ENCODE measurements around the gene RXRB. TPM values are rescaled to one million over a fixed set of nuclear protein-coding genes. Genes with fewer than 3 reads are reported as not detected.

The RXRB gene
- total and polyA plus RNA-seq, 2 of the 13 experiments (the other 11 are each of a cell fraction or from before 2014, with no cell fraction given), result 26.7 to 55.7 TPM

DNA sequence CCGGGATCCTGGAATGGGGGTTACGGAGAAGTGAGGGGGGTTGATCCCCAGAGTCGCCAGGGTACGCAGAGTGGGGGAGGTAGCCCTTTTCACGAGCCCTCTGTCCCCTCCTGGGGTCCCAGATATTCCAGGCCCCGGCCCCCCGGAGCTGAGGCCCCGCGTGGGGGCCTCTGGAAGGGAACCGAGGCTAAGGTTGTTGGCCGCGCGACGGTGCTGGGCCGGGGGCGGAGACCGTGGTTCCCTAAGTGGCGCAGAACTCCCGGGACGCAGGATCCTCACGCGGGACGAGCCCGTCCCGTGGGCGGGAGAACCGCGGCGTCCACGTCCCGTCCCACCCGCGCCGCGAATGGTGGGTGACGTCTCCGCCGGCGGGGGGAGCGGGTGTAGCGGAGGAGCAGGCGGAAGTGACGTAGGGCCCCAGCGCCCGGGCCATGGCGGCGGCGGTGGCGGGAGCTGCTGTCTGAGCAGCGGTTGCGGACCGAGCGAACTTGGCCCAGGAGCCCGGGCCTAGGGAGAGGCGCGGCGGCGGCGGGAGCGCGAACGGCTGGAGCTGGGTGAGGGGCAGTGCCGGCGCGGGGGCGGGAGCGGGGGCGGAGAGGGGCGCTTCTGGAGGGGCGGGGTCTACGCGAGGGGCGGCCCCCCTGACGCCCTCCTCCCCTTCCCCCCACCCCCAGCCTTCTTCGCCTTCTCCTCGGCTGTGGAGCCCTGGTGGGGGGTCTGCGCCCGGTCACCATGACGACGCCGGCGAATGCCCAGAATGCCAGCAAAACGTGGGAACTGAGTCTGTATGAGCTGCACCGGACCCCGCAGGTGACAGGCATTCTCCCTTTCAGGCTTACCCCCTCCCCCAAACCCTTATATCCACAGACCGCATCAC, 7.9 kb upstream of the RXRB start, which contains the start of gene RING1 (continued):
- TF ChIP-seq HNF4G (IDR thresholded peaks at IDR 0.05; ENCODE audit: borderline replicate concordance, low read depth, low read length), result no peak
- no peak for TF ChIP-seq HNF4G (CRISPR knock-in tag; IDR thresholded peaks at IDR 0.05; ENCODE audit: borderline replicate concordance, low read depth)
- peak; percentile 85 for TF ChIP-seq ZSCAN21 (CRISPR knock-in tag; IDR thresholded peaks at IDR 0.05; ENCODE audit: borderline replicate concordance)
- peak; percentile 44; the same call in 1 of the 2 replicates for TF ChIP-seq PPARG (CRISPR knock-in tag; conservative IDR thresholded peaks at IDR 0.05)
- TF ChIP-seq PCBP2 (optimal IDR thresholded peaks at IDR 0.05; ENCODE audit: low read depth, low read length, poor library complexity, severe bottlenecking), result no peak
- TF ChIP-seq ZNF567 (CRISPR knock-in tag; IDR thresholded peaks at IDR 0.05; ENCODE audit: borderline replicate concordance), result no peak
- TF ChIP-seq RBFOX2 (IDR thresholded peaks at IDR 0.05; ENCODE audit: low read depth, low read length), result peak; percentile 99
- TF ChIP-seq, protein P1, sequence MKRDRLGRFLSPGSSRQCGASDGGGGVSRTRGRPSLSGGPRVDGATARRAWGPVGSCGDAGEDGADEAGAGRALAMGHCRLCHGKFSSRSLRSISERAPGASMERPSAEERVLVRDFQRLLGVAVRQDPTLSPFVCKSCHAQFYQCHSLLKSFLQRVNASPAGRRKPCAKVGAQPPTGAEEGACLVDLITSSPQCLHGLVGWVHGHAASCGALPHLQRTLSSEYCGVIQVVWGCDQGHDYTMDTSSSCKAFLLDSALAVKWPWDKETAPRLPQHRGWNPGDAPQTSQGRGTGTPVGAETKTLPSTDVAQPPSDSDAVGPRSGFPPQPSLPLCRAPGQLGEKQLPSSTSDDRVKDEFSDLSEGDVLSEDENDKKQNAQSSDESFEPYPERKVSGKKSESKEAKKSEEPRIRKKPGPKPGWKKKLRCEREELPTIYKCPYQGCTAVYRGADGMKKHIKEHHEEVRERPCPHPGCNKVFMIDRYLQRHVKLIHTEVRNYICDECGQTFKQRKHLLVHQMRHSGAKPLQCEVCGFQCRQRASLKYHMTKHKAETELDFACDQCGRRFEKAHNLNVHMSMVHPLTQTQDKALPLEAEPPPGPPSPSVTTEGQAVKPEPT (CRISPR knock-in tag; IDR thresholded peaks at IDR 0.05; ENCODE audit: low read depth), result no peak
- peak; percentile 87 for TF ChIP-seq STAT5B (CRISPR knock-in tag; IDR thresholded peaks at IDR 0.05)
- TF ChIP-seq ZNF224 (CRISPR knock-in tag; IDR thresholded peaks at IDR 0.05), result no peak
- TF ChIP-seq EP300 (IDR thresholded peaks at IDR 0.05; ENCODE audit: low read depth in 2 of 2, low read length in 2 of 2), result no peak
- TF ChIP-seq EP300 (CRISPR knock-in tag; IDR thresholded peaks at IDR 0.05; ENCODE audit: borderline replicate concordance), result peak; percentile 42; the same call in 1 of the 2 replicates
- TF ChIP-seq ZNF556 (CRISPR knock-in tag; IDR thresholded peaks at IDR 0.05; ENCODE audit: borderline replicate concordance), result no peak
- TF ChIP-seq HOXA3 (CRISPR knock-in tag; IDR thresholded peaks at IDR 0.05), result peak; percentile 99
- TF ChIP-seq ZNF605 (CRISPR knock-in tag; IDR thresholded peaks at IDR 0.05), result 0 out of 2 replicates have a peak, but pooled peaks have one; percentile 43
- peak; percentile 37; the same call in 1 of the 2 replicates for TF ChIP-seq NFYC (CRISPR knock-in tag; IDR thresholded peaks at IDR 0.05)
- no peak for TF ChIP-seq ZNF33A (CRISPR knock-in tag; IDR thresholded peaks at IDR 0.05; ENCODE audit: borderline replicate concordance)
- no peak; the same call in 1 of the 2 replicates for TF ChIP-seq JUN (CRISPR knock-in tag; IDR thresholded peaks at IDR 0.05)
- peak; percentile 69 for TF ChIP-seq MAZ (IDR thresholded peaks at IDR 0.05; ENCODE audit: borderline replicate concordance, low read depth, low read length)
- TF ChIP-seq MAZ (CRISPR knock-in tag; IDR thresholded peaks at IDR 0.05; ENCODE audit: low read depth), result peak; percentile 96
- no peak for TF ChIP-seq SMARCE1 (IDR thresholded peaks at IDR 0.05; ENCODE audit: borderline replicate concordance)
- peak; percentile 38; the same call in 1 of the 2 replicates for TF ChIP-seq YEATS2 (CRISPR knock-in tag; IDR thresholded peaks at IDR 0.05; ENCODE audit: borderline replicate concordance)
- TF ChIP-seq THRA (CRISPR knock-in tag; IDR thresholded peaks at IDR 0.05; ENCODE audit: borderline replicate concordance), result peak; percentile 70
- 0 out of 2 replicates have a peak, but pooled peaks have one; percentile 50 for TF ChIP-seq ZNF383 (CRISPR knock-in tag; IDR thresholded peaks at IDR 0.05; ENCODE audit: borderline replicate concordance)
- no peak for TF ChIP-seq MBD4 (IDR thresholded peaks at IDR 0.05; ENCODE audit: borderline replicate concordance, low read length)
- no peak for TF ChIP-seq RORA (CRISPR knock-in tag; IDR thresholded peaks at IDR 0.05)
- TF ChIP-seq REXO4 (CRISPR knock-in tag; IDR thresholded peaks at IDR 0.05; ENCODE audit: borderline replicate concordance), result no peak
- TF ChIP-seq ZNF496 (CRISPR knock-in tag; IDR thresholded peaks at IDR 0.05; ENCODE audit: insufficient replicate concordance), result no peak
